Large intestine (tissue), 3 donors: Measurements from ENCODE around the gene ZBTB42. TPM values are rescaled to one million over a fixed set of nuclear protein-coding genes. Genes with fewer than 3 reads are reported as not detected.

Experiments
- DNase-seq, 2 donors: peaks; one replicate each; pipeline versions ENCODE4 v3.0.0 to v3.0.0-alpha.2; 2013
- H3K27ac ChIP-seq: one replicate; pipeline ENCODE4 v1.5.1; 2013; ENCODE audit warnings: low read length
- H3K27me3 ChIP-seq: 2 replicates; pipeline ENCODE4 v1.6.1; 2013; ENCODE audit warnings: low read length; ENCODE audit not compliant: control insufficient read depth, insufficient read depth
- H3K36me3 ChIP-seq: 2 replicates; pipeline ENCODE4 v1.6.1; 2013; ENCODE audit warnings: low read length; ENCODE audit not compliant: control insufficient read depth, insufficient read depth
- H3K4me1 ChIP-seq: one replicate; pipeline ENCODE4 v1.6.1; 2013; ENCODE audit warnings: low read length; ENCODE audit not compliant: control insufficient read depth, insufficient read depth
- H3K4me3 ChIP-seq: one replicate; pipeline ENCODE4 v1.5.1; 2013; ENCODE audit warnings: low read length
- H3K9me3 ChIP-seq: one replicate; pipeline ENCODE4 v1.6.1; 2013; ENCODE audit warnings: mild to moderate bottlenecking, low read depth, low read length, moderate library complexity; ENCODE audit not compliant: control insufficient read depth
- WGBS: methylation state at CpG from one replicate; pipeline ENCODE4 v1.1.5; 2013; ENCODE audit warnings: low lambda C conversion rate; ENCODE audit not compliant: insufficient coverage; 5-methylcytosine and 5-hydroxymethylcytosine counted together
- polyA plus RNA-seq: library from polyadenylated mRNA; unstranded; fragments of 120-200 nt; gene quantifications from one replicate; pipeline ENCODE4 v1.2.1, GENCODE V29; 2013

Gene ZBTB42
- polyA plus RNA-seq, 1 donor = 6.0 TPM

DNA sequence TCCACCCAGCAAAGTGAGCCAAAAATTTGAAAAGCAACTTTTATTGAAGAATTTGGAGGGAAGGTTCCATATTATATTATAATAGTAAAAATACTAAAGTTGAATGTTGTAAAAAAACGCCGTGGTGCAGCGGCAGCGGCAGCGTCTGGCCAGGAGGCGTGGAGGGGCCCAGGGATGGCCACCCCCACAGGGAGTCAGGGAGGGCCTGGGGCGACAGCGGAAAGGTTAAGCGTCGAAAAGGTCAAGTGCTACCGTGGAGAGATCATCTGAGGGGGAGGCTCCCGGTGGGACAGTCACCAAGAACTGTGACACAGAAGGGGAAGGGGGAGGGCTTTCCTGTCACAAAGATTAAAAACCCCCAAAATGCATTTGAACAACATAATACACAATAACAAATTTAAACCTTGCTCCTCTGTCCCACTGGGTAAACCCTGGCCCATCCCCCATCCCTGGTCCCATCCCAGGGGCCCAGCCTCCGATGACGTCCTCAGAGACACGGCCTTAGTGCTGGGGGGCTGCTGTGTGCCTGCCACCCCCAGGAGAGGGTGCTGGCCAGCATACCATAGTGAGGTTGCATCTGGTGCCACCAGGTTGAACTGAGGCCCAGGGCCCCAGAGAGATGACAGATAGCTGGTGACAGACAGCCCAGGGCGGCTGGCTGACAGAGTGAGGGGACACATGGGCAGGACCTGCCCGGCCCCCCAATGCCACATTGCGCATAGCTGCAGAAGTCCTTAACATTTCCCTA is 31.4 kb upstream of the ZBTB42 start:
- no CpG with 5 or more reads among the region's 18 CpGs for WGBS
- Histone ChIP-seq H3K27me3 (no peaks in the 10 kb centered on the region), H3K4me3 (no peak overlapping the region), H3K27ac (no peak overlapping the region), H3K9me3 (peaks cover 9% of the 10 kb centered on the region), H3K4me1 (peaks cover 5% of the 10 kb centered on the region), H3K36me3 (peaks cover 48% of the 10 kb centered on the region)
- no peak for DNase-seq

DNA sequence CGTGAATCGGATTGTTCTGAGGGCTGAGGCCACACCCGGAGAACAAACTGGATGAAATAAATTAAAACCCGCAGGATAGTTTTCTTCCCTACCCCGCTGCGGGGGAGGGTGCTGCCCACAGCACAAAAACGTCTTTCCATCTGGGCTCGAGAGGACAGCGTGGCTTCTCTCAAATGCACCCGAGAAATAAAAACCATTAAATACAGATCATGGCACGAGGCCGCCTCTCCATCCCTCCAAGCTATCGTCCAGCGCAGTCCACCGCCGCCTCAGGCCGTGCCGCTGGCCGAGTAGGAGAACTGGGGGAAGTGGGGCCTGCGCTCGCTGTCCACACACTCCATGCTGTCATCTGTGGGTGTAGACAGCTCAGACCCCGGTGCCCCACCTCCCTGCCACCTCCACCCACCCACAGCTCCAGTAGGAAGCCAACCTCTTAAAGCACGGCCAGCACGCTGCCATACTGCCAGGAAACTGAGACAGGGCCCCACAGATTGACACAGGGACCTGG is 30.8 kb upstream of the ZBTB42 start:
- Histone ChIP-seq H3K9me3 (peaks cover 9% of the 10 kb centered on the region), H3K36me3 (peaks cover 54% of the 10 kb centered on the region), H3K27ac (no peak overlapping the region), H3K4me3 (no peak overlapping the region), H3K4me1 (peaks cover 5% of the 10 kb centered on the region), H3K27me3 (no peaks in the 10 kb centered on the region)
- DNase-seq = no peak
- no CpG with 5 or more reads among the region's 24 CpGs for WGBS

DNA sequence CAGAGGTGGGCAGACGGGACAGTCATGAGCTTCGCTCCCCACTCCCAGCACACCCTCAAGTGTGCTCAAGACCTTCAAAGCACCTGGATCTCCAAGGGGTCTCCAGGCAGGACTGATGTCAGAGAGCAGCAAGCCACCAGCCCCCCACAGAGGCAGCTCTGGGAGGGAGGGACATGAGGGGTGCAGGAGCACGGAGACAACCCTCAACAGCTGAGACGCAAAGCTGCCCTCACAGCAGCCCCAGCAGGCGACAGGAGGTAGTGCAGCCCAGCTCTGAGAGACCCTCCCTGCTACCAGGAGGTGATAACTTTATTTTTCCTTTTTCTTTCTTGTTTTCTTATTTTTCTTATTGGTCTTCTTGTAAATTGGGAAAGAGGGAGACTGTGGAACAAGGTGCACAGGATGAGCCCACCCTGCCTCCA is 30.0 kb upstream of the ZBTB42 start:
- H3K9me3 ChIP-seq = peaks cover 9% of the 10 kb centered on the region
- WGBS = no CpG with 5 or more reads among the region's 5 CpGs
- DNase-seq = no peak
- H3K27ac ChIP-seq = no peak overlapping the region
- H3K4me3 ChIP-seq = no peak overlapping the region
- H3K4me1 ChIP-seq = peaks cover 5% of the 10 kb centered on the region
- no peaks in the 10 kb centered on the region for H3K27me3 ChIP-seq
- peaks cover 61% of the 10 kb centered on the region for H3K36me3 ChIP-seq

DNA sequence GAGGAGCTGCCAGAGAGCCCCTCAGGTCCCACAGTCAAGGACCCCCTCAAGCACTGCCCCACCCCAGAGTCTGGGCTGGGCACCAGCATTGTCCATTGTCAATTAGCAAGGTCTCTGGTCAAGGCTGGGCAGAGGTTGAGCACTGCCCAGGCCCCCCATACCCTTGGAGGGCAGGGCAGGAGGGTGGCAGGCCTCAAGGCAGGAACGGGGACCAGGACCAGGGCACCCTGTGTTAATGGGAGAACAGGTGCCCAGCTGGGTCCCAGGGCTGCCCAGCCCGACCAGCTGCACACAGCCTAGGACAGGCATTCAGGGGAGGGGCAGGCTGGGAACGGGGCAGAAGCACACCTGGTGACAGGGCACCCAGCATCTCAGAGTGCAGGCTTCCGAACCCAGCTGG is 29.5 kb upstream of the ZBTB42 start:
- H3K27ac ChIP-seq = no peak overlapping the region

DNA sequence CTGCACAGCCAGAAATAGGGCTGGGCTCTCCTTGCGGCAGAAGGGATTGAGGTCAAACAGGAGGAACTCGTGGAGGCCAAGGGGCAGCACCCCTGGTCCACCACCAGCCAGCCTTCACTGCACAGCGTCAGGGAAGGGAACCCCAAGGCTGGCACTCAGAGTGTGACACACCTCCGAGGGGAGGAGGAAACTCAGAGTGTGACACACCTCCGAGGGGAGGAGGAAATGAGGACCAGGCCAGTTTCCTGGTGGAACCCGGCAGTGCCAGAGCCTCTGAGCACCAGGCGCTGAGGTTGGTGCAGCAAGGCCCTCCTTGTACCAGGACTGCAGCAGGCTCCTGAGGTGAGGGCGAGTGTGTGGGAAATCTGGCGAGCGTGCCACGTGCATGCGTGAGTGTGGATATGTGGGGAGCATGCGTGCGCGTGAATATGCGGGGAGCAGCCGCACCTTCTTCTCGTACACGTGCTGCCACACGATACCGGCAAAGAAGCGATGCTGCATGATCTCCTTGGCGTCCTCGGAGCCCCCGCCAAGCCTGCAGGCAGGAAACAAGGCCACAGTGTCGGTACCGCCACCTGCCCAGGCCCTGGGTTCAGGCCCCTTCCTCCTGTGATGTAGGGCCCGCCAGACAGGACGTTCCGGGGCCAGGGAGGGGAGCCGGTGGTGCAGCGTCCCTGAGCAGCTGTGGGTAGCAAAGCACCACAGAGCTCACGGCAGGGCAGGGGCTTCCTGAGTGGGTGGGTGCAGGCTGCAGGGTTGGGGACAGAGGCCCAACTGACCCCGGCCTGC is 28.8 kb upstream of the ZBTB42 start:
- Histone ChIP-seq H3K4me1 (peaks cover 5% of the 10 kb centered on the region), H3K27ac (no peak overlapping the region), H3K4me3 (no peak overlapping the region), H3K36me3 (peaks cover 72% of the 10 kb centered on the region), H3K9me3 (peaks cover 9% of the 10 kb centered on the region), H3K27me3 (no peaks in the 10 kb centered on the region)
- DNase-seq = no peak
- 20% methylated on average over 1 of the region's 34 CpGs for WGBS

More for the DNA sequence above, 29.5 kb upstream of the ZBTB42 start:
- DNase-seq = no peak
- no peak overlapping the region for H3K4me3 ChIP-seq
- H3K36me3 ChIP-seq = peaks cover 65% of the 10 kb centered on the region
- no CpG with 5 or more reads among the region's 4 CpGs for WGBS
- peaks cover 5% of the 10 kb centered on the region for H3K4me1 ChIP-seq
- H3K9me3 ChIP-seq = peaks cover 9% of the 10 kb centered on the region
- no peaks in the 10 kb centered on the region for H3K27me3 ChIP-seq

DNA sequence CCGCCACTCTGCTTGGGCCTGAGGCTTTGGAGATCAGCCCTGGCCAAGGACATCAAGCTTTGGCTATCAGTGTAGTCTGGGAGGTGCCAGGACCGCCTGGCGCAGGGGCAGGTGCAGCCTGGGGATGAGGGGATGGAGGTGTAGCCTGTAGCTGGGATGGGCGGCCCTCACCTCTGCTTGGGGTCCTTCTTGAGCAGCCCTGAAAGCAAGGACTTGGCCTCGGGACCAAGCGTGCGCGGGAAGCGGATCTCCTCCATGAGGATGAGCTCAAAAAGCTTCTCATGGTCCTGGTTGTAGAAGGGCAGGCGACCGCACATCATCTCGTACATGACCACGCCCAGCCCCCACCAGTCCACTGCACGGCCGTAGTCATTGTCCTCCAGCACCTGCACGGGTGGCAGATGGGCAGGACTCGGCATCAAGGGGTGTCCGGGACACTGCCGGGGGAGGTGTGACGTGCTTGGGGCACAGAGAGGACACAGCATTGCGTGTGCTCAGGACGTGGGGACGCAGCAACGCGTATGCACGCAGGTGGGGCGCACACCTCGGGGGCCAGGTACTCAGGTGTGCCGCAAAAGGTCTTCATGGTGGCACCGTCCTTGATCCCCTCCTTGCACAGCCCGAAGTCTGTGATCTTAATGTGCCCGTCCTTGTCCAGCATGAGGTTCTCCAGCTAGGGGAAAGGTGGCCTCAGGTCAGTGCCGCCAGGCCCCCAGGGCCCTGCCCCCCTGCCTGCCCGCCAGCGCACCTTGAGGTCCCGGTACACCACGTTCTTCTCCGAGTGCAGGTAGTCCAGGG is 28.0 kb upstream of the ZBTB42 start:
- peaks cover 5% of the 10 kb centered on the region for H3K4me1 ChIP-seq
- H3K4me3 ChIP-seq = no peak overlapping the region
- H3K27ac ChIP-seq = no peak overlapping the region
- peaks cover 9% of the 10 kb centered on the region for H3K9me3 ChIP-seq
- H3K27me3 ChIP-seq = no peaks in the 10 kb centered on the region
- DNase-seq = no peak
- WGBS = no CpG with 5 or more reads among the region's 38 CpGs
- H3K36me3 ChIP-seq = peaks cover 72% of the 10 kb centered on the region

DNA sequence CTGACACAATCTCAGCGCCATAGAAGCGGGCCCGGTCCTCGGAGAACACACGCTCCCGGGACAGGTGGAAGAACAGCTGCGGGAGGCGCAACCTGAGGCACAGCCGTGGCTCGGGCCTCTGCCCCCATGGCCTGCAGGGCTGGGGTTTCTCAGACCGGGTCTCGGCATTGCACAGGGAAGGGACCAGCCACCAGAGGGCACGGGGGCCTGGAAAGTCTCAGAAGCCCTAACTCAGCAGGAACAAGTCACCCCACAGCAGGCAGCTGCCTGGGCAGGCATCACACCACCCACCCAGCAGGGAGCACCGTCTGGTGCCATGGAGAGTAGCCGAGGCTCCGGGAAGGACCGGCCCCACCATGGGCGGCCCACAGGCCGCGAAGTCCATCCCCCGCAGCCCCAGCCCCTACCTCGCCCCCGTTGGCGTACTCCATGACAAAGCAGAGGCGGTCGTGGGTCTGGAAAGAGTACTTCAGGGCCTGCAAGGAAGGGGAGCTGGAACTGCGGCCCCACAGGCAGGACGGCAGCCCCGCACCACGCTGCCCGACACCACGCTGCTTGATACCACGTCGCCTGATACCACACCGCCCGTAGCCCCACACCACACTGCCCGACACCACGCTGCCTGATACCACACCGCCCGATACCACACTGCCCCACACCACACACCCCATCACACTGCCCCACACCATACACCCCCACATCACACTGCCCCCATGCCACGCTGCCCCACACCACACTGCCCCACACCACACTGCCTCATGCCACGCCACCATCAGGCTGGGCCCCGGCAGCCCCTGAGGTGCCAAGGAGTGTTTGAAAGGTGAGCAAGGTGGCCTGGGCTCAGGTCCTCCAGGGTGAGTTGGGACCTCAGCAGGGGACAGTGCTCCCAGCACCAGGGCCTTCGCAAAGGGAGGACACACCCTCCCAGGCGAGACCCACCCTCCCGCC is 27.1 kb upstream of the ZBTB42 start:
- no CpG with 5 or more reads among the region's 46 CpGs for WGBS
- H3K4me3 ChIP-seq = no peak overlapping the region
- no peak for DNase-seq
- peaks cover 75% of the 10 kb centered on the region for H3K36me3 ChIP-seq
- H3K27ac ChIP-seq = no peak overlapping the region
- H3K4me1 ChIP-seq = peaks cover 3% of the 10 kb centered on the region
- no peaks in the 10 kb centered on the region for H3K27me3 ChIP-seq
- peaks cover 9% of the 10 kb centered on the region for H3K9me3 ChIP-seq

DNA sequence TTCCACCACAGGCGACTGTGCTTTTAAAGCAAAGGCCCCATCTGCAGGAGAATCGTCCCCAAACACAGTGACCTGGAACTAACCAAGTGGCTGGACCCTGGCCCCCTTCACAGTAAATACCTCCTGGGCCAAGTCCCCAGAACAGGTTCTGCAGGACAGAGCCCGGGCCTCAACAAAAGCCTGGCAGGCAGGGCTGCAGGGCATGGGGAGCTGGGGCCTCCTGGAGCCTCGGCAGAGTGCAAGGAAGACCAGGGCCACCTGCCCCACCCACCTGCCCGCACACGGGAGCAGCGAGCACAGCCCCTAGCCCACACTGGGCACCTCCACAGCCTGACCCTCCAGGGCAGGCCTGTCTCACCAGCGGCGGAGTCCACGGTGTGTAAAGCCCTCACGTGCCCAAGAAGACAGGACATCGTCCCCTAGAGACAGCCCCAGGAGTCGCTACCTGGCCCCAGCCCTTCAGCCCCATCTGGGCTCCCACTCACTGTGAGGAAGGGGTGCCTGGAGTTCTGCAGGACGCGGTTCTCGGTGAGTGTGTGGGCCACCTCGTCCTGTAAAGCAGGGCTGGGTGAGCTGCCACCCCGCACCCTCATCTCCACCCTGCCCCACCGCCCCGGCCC is 26.3 kb upstream of the ZBTB42 start:
- no CpG with 5 or more reads among the region's 20 CpGs for WGBS
- Histone ChIP-seq H3K4me3 (no peak overlapping the region), H3K36me3 (peaks cover 78% of the 10 kb centered on the region), H3K27ac (no peak overlapping the region), H3K27me3 (no peaks in the 10 kb centered on the region), H3K9me3 (peaks cover 9% of the 10 kb centered on the region), H3K4me1 (no peaks in the 10 kb centered on the region)
- DNase-seq = no peak

DNA sequence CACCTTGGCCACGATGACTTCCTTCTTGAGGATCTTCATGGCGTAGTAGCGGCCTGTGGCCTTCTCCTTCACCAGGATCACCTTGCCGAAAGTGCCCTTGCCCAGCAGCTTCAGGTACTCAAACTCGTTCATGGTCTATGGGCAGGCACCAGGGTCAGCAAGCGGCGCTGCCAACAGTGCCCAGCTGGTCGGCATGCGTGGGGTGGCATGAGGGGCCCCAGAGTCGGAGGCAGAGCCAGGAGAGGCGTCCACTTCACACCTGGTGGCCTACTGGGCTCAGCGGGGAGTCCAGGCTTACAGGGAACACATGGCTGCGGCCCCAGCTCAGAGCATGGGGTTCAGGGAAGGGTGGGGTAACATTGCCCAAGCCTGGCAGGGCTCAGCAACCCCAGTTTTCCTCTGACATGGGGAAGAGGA is 25.8 kb upstream of the ZBTB42 start:
- Histone ChIP-seq H3K4me1 (no peaks in the 10 kb centered on the region), H3K4me3 (no peak overlapping the region), H3K9me3 (peaks cover 9% of the 10 kb centered on the region), H3K36me3 (peaks cover 78% of the 10 kb centered on the region), H3K27me3 (no peaks in the 10 kb centered on the region), H3K27ac (no peak overlapping the region)
- DNase-seq = no peak
- WGBS = no CpG with 5 or more reads among the region's 13 CpGs
